Esophagus squamous epithelium (tissue), 5 donors: ENCODE results near the gene PEDS1. TPM values are rescaled to one million over a fixed set of nuclear protein-coding genes. Genes with fewer than 3 reads are reported as not detected.

Source experiments
- DNase-seq: peaks from one replicate; lab custom pipeline; 2025; lab: John Stamatoyannopoulos, UW
- H3K27ac ChIP-seq, 4 donors: fragments of 200-600 bp; sonication (generic); one replicate each; pipeline ENCODE4 v1.5.1; 2016 to 2019; ENCODE audit warnings: mild to moderate bottlenecking in 1 of 4
- H3K27me3 ChIP-seq, 4 donors: fragments of 200-600 bp; sonication (generic); 1 replicate in 3 of 4; 2 replicates in 1 of 4; pipeline versions ENCODE4 v1.5.1 to v1.6.0; 2017 to 2021; ENCODE audit warnings: antibody characterized with exemption in 1 of 4
- H3K36me3 ChIP-seq, 3 donors: fragments of 200-600 bp; sonication (generic); one replicate each; pipeline ENCODE4 v1.5.1; 2016 to 2019
- H3K4me1 ChIP-seq, 3 donors: fragments of 200-600 bp; sonication (generic); one replicate each; pipeline ENCODE4 v1.5.1; 2017 to 2019
- H3K4me3 ChIP-seq, 4 donors: fragments of 200-600 bp; sonication (generic); 1 replicate in 3 of 4; 2 replicates in 1 of 4; pipeline ENCODE4 v1.5.1; 2016 to 2019; ENCODE audit warnings: mild to moderate bottlenecking in 2 of 4, moderate library complexity in 1 of 4
- H3K9me3 ChIP-seq, 3 donors: fragments of 200-600 bp; sonication (generic); one replicate each; pipeline ENCODE4 v1.5.1; 2016 to 2019
- CTCF ChIP-seq, 6 experiments: fragments of 450-650 bp in 4 of 6; fragments of 200-600 bp in 2 of 6; sonication (generic) in 2 of 6; IDR thresholded peaks; one replicate each; pipeline ENCODE4 v1.5.1; 2016 to 2019; ENCODE audit warnings: antibody characterized with exemption in 6 of 6, mild to moderate bottlenecking in 4 of 6, moderate library complexity in 4 of 6
- POLR2A ChIP-seq, 4 donors: fragments of 450-650 bp; IDR thresholded peaks; one replicate each; pipeline ENCODE4 v1.6.1; 2017; ENCODE audit warnings: antibody characterized with exemption in 4 of 4, mild to moderate bottlenecking in 4 of 4, moderate library complexity in 3 of 4
- WGBS, 2 donors: methylation state at CpG; one replicate each; pipeline ENCODE4 v1.1.5; 2018; 5-methylcytosine and 5-hydroxymethylcytosine counted together
- intact Hi-C: fragments of 100-400 bp; cut with DNase I; formaldehyde crosslinking; loops from one replicate; pipeline ENCODE4 v1.15.0; 2022
- total RNA-seq, 4 donors: library from RNA; depleted of rRNA; stranded (reverse); fragments of >200 nt; gene quantifications; one replicate each; pipeline ENCODE4 v1.1.0, GENCODE V29; 2016
- donor health status: DM: yes; HTN: yes; CAD: no.

PEDS1 gene
- total RNA-seq, 4 donors from 2014 or later = 32.8 to 54.0 (median 46.7) TPM

- intact Hi-C loops = no loop called here
- H3K36me3 ChIP-seq = peaks cover 0 to 22% (median 0%) of the 10 kb centered on the region in 3 donors
- 64 to 69% methylated on average over 8 to 9 of the region's 16 CpGs for whole genome bisulfite sequencing, 2 donors
- no peak for DNase-seq
- H3K4me3 ChIP-seq = peak overlapping the region in 3 of 4 donors; percentile 4 to 97 (median 88)
- peaks cover 79 to 92% (median 81%) of the 10 kb centered on the region in 3 donors for H3K4me1 ChIP-seq
- peak overlapping the region; percentile 96 to 99 (median 98) for H3K27ac ChIP-seq
- no peaks in the 10 kb centered on the region for H3K27me3 ChIP-seq
- no peak for TF ChIP-seq POLR2A (IDR thresholded peaks at IDR 0.05)
- no peak for TF ChIP-seq CTCF (IDR thresholded peaks at IDR 0.05)
- no peaks in the 10 kb centered on the region for H3K9me3 ChIP-seq
Measured at GRCh38 chr20:50149481-50150254, 3.9 kb downstream of the PEDS1 start.

GRCh38 chr20:50146732-50147662 lies 6.5 kb downstream of the PEDS1 start:
- WGBS, 2 donors = 22 to 27% methylated on average over 7 to 9 of the region's 17 CpGs
- Histone ChIP-seq H3K27ac (peak overlapping the region; percentile 85 to 99 (median 98)), H3K4me1 (peaks cover 89 to 100% (median 93%) of the 10 kb centered on the region in 3 donors), H3K9me3 (no peaks in the 10 kb centered on the region), H3K36me3 (peaks cover 0 to 37% (median 13%) of the 10 kb centered on the region in 3 donors), H3K27me3 (no peaks in the 10 kb centered on the region), H3K4me3 (peak overlapping the region in 3 of 4 donors; percentile 12 to 38 (median 27))
- intact Hi-C loops = no loop called here
- no peak for DNase-seq
- TF ChIP-seq CTCF (IDR thresholded peaks at IDR 0.05) (peak in 1 of 6 experiments; percentile 5), POLR2A (IDR thresholded peaks at IDR 0.05) (peak in 1 of 4 donors; percentile 52)

- Histone ChIP-seq H3K27me3 (no peaks in the 10 kb centered on the region), H3K27ac (peak overlapping the region; percentile 85 to 99 (median 98)), H3K4me1 (peaks cover 92 to 100% (median 93%) of the 10 kb centered on the region in 3 donors), H3K36me3 (peaks cover 0 to 45% (median 13%) of the 10 kb centered on the region in 3 donors), H3K9me3 (no peaks in the 10 kb centered on the region), H3K4me3 (peak overlapping the region in 3 of 4 donors; percentile 12 to 38 (median 27))
- DNase-seq = no peak
- WGBS, 2 donors = 44 to 69% methylated on average over 4 to 6 of the region's 6 CpGs
- intact Hi-C loops = no loop called here
- no peak for TF ChIP-seq POLR2A (IDR thresholded peaks at IDR 0.05)
- TF ChIP-seq CTCF (IDR thresholded peaks at IDR 0.05) = no peak
Measured at GRCh38 chr20:50146214-50146613, 7.3 kb downstream of the PEDS1 start.

- Histone ChIP-seq H3K9me3 (no peaks in the 10 kb centered on the region), H3K27ac (peak overlapping the region; percentile 85 to 99 (median 98)), H3K4me3 (no peak overlapping the region), H3K27me3 (no peaks in the 10 kb centered on the region), H3K36me3 (peaks cover 0 to 52% (median 13%) of the 10 kb centered on the region in 3 donors), H3K4me1 (peaks cover 91 to 100% (median 96%) of the 10 kb centered on the region in 3 donors)
- intact Hi-C loops = no loop called here
- 79 to 84% methylated on average over 5 to 6 of the region's 6 CpGs for WGBS, 2 donors
- no peak for TF ChIP-seq CTCF (IDR thresholded peaks at IDR 0.05)
- no peak for TF ChIP-seq POLR2A (IDR thresholded peaks at IDR 0.05)
- no peak for DNase-seq
Measured at GRCh38 chr20:50145566-50145965, 8.0 kb downstream of the PEDS1 start.
